ENCODE data around the gene PFKFB3.

DNA sequence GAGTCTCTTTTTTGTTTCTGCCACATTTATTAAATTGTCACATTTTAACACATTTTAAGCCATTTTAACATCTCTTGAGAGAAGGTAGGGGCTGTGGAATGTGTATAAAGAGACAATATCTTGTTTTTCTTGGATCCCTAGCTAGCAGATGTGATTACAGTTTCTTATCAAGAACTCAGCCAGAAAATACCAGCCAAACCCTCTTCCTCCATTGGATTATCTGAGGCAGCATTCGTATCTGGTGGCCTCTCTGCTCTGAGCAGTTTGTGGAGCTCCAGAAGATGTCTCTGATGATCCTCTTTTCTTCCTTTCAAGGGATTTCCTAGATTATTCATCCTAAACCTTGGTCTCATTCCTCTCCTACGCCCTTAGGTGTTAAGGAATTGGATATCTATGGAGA, 35.3 kb upstream of the PFKFB3 start:
- TF ChIP-seq GLIS3 (CRISPR knock-in tag; IDR thresholded peaks at IDR 0.05) (no peak), CSDC2 (CRISPR knock-in tag; IDR thresholded peaks at IDR 0.05) (no peak)
- TF ChIP-seq, protein P1, sequence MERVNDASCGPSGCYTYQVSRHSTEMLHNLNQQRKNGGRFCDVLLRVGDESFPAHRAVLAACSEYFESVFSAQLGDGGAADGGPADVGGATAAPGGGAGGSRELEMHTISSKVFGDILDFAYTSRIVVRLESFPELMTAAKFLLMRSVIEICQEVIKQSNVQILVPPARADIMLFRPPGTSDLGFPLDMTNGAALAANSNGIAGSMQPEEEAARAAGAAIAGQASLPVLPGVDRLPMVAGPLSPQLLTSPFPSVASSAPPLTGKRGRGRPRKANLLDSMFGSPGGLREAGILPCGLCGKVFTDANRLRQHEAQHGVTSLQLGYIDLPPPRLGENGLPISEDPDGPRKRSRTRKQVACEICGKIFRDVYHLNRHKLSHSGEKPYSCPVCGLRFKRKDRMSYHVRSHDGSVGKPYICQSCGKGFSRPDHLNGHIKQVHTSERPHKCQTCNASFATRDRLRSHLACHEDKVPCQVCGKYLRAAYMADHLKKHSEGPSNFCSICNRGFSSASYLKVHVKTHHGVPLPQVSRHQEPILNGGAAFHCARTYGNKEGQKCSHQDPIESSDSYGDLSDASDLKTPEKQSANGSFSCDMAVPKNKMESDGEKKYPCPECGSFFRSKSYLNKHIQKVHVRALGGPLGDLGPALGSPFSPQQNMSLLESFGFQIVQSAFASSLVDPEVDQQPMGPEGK (CRISPR knock-in tag; IDR thresholded peaks at IDR 0.05; ENCODE audit: borderline replicate concordance), result no peak
- TF ChIP-seq, protein P2, sequence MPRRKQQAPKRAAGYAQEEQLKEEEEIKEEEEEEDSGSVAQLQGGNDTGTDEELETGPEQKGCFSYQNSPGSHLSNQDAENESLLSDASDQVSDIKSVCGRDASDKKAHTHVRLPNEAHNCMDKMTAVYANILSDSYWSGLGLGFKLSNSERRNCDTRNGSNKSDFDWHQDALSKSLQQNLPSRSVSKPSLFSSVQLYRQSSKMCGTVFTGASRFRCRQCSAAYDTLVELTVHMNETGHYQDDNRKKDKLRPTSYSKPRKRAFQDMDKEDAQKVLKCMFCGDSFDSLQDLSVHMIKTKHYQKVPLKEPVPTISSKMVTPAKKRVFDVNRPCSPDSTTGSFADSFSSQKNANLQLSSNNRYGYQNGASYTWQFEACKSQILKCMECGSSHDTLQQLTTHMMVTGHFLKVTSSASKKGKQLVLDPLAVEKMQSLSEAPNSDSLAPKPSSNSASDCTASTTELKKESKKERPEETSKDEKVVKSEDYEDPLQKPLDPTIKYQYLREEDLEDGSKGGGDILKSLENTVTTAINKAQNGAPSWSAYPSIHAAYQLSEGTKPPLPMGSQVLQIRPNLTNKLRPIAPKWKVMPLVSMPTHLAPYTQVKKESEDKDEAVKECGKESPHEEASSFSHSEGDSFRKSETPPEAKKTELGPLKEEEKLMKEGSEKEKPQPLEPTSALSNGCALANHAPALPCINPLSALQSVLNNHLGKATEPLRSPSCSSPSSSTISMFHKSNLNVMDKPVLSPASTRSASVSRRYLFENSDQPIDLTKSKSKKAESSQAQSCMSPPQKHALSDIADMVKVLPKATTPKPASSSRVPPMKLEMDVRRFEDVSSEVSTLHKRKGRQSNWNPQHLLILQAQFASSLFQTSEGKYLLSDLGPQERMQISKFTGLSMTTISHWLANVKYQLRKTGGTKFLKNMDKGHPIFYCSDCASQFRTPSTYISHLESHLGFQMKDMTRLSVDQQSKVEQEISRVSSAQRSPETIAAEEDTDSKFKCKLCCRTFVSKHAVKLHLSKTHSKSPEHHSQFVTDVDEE (CRISPR knock-in tag; IDR thresholded peaks at IDR 0.05), result no peak

Measured in SK-N-SH treated with all-trans-retinoic acid at 6 μM for 48 hours (cell line).